ENCODE measurements around the gene MRPS10.
"Not testable (repeated sequence)": the region's sequence is repeated elsewhere in the genome, so short reads cannot be mapped to it uniquely, and the experiment has no call there.

MRPS10 gene

GRCh38 chr6:42173101-42173500 is 44.6 kb downstream of the MRPS10 start, which contains the start of gene GUCA1A:
Gene GUCA1A (plus strand): TSS chr6:42173364. CDS start chr6:42173614, 250 bp downstream.
- no peak for DNase-seq

- DNase-seq = no peak
Measured at GRCh38 chr6:42171813-42172581, 45.7 kb downstream of the MRPS10 start.

GRCh38 chr6:42169780-42170179 is 47.9 kb downstream of the MRPS10 start:
- not testable (repeated sequence) for DNase-seq

GRCh38 chr6:42168650-42169049 is 49.0 kb downstream of the MRPS10 start:
- no peak for DNase-seq

- DNase-seq = peak; percentile 85
Measured at GRCh38 chr6:42166444-42167141, 51.1 kb downstream of the MRPS10 start.

GRCh38 chr6:42165016-42165415 is 52.6 kb downstream of the MRPS10 start:
- no peak for DNase-seq

GRCh38 chr6:42163981-42164380 is 53.7 kb downstream of the MRPS10 start:
- no peak for DNase-seq

GRCh38 chr6:42162812-42163211 is 54.8 kb downstream of the MRPS10 start:
- DNase-seq = no peak

GRCh38 chr6:42162384-42162783 is 55.3 kb downstream of the MRPS10 start:
- no peak for DNase-seq

- no peak for DNase-seq
Measured at GRCh38 chr6:42159431-42160024, 58.1 kb downstream of the MRPS10 start.

- DNase-seq = no peak
Measured at GRCh38 chr6:42158631-42159030, 59.0 kb downstream of the MRPS10 start.

GRCh38 chr6:42158011-42158410 is 59.6 kb downstream of the MRPS10 start:
- no peak for DNase-seq

Data from activated CD4-positive, alpha-beta T cell treated with anti-CD3 and anti-CD28 coated beads for 48 hours (primary cell).